ENCODE data around the gene MSH3.

GRCh38 chr5:80760680-80761079 lies 106.2 kb downstream of the MSH3 start:
- TF ChIP-seq, protein P1, sequence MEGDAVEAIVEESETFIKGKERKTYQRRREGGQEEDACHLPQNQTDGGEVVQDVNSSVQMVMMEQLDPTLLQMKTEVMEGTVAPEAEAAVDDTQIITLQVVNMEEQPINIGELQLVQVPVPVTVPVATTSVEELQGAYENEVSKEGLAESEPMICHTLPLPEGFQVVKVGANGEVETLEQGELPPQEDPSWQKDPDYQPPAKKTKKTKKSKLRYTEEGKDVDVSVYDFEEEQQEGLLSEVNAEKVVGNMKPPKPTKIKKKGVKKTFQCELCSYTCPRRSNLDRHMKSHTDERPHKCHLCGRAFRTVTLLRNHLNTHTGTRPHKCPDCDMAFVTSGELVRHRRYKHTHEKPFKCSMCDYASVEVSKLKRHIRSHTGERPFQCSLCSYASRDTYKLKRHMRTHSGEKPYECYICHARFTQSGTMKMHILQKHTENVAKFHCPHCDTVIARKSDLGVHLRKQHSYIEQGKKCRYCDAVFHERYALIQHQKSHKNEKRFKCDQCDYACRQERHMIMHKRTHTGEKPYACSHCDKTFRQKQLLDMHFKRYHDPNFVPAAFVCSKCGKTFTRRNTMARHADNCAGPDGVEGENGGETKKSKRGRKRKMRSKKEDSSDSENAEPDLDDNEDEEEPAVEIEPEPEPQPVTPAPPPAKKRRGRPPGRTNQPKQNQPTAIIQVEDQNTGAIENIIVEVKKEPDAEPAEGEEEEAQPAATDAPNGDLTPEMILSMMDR (optimal IDR thresholded peaks at IDR 0.05 in 1 of 3, IDR thresholded peaks at IDR 0.05 in 1 of 3, conservative IDR thresholded peaks at IDR 0.05 in 1 of 3; ENCODE audit: extremely low read depth in 1 of 3, insufficient read depth in 2 of 3, low read length in 3 of 3) = no peak
- TF ChIP-seq EZH2 (IDR thresholded peaks at IDR 0.05; ENCODE audit: low read length) = no peak

Measured in keratinocyte (primary cell).